ENCODE measurements around the gene NPEPL1. TPM values are rescaled to one million over a fixed set of nuclear protein-coding genes. Genes with fewer than 3 reads are reported as not detected.
"Not testable (repeated sequence)": the region's sequence is repeated elsewhere in the genome, so short reads cannot be mapped to it uniquely, and the experiment has no call there.

NPEPL1 gene
- total RNA-seq, 1 experiment from 2014 or later: 71.6 TPM

- in situ Hi-C loops (cut with HindIII; ENCODE audit: low pct_unique_long_range_greater_than_20kb, low sequenced_read_pairs): no loop called here
- no peak for DNase-seq (ENCODE audit: low read depth)
Observed at GRCh38 chr20:58743929-58744534, 51.4 kb downstream of the NPEPL1 start.

- in situ Hi-C loops (cut with HindIII; ENCODE audit: low pct_unique_long_range_greater_than_20kb, low sequenced_read_pairs): no loop called here
- DNase-seq (ENCODE audit: low read depth): no peak
Observed at GRCh38 chr20:58744836-58745235, 52.2 kb downstream of the NPEPL1 start.

- DNase-seq (ENCODE audit: low read depth): no peak
- in situ Hi-C loops (cut with HindIII; ENCODE audit: low pct_unique_long_range_greater_than_20kb, low sequenced_read_pairs): no loop called here
Observed at GRCh38 chr20:58745391-58745790, 52.8 kb downstream of the NPEPL1 start.

GRCh38 chr20:58746620-58747019 lies 54.0 kb downstream of the NPEPL1 start:
- in situ Hi-C loops (cut with HindIII; ENCODE audit: low pct_unique_long_range_greater_than_20kb, low sequenced_read_pairs): no loop called here
- no peak for DNase-seq (ENCODE audit: low read depth)

GRCh38 chr20:58747211-58747610 lies 54.6 kb downstream of the NPEPL1 start:
- in situ Hi-C loops (cut with HindIII; ENCODE audit: low pct_unique_long_range_greater_than_20kb, low sequenced_read_pairs): no loop called here
- no peak for DNase-seq (ENCODE audit: low read depth)

- in situ Hi-C loops (cut with HindIII; ENCODE audit: low pct_unique_long_range_greater_than_20kb, low sequenced_read_pairs): no loop called here
Observed at GRCh38 chr20:58748618-58749017, 56.0 kb downstream of the NPEPL1 start.

GRCh38 chr20:58749098-58749769 lies 56.6 kb downstream of the NPEPL1 start:
- no peak for DNase-seq (ENCODE audit: low read depth)
- in situ Hi-C loops (cut with HindIII; ENCODE audit: low pct_unique_long_range_greater_than_20kb, low sequenced_read_pairs): no loop called here

More at GRCh38 chr20:58748618-58749017, 56.0 kb downstream of the NPEPL1 start:
- DNase-seq (ENCODE audit: low read depth): no peak

GRCh38 chr20:58749979-58750378 lies 57.4 kb downstream of the NPEPL1 start:
- no peak for DNase-seq (ENCODE audit: low read depth)
- in situ Hi-C loops (cut with HindIII; ENCODE audit: low pct_unique_long_range_greater_than_20kb, low sequenced_read_pairs): no loop called here

GRCh38 chr20:58750706-58751105 lies 58.1 kb downstream of the NPEPL1 start:
- DNase-seq (ENCODE audit: low read depth); in situ Hi-C loops (cut with HindIII; ENCODE audit: low pct_unique_long_range_greater_than_20kb, low sequenced_read_pairs): not testable (repeated sequence)

- in situ Hi-C loops (cut with HindIII; ENCODE audit: low pct_unique_long_range_greater_than_20kb, low sequenced_read_pairs): no loop called here
- no peak for DNase-seq (ENCODE audit: low read depth)
Observed at GRCh38 chr20:58751979-58752378, 59.4 kb downstream of the NPEPL1 start.

- DNase-seq (ENCODE audit: low read depth): no peak
Observed at GRCh38 chr20:58752565-58752964, 60.0 kb downstream of the NPEPL1 start.

GRCh38 chr20:58753267-58753921 lies 60.8 kb downstream of the NPEPL1 start:
- in situ Hi-C loops (cut with HindIII; ENCODE audit: low pct_unique_long_range_greater_than_20kb, low sequenced_read_pairs): no loop called here

More at GRCh38 chr20:58752565-58752964, 60.0 kb downstream of the NPEPL1 start:
- in situ Hi-C loops (cut with HindIII; ENCODE audit: low pct_unique_long_range_greater_than_20kb, low sequenced_read_pairs): no loop called here

GRCh38 chr20:58753922-58754551 lies 61.4 kb downstream of the NPEPL1 start:
- DNase-seq (ENCODE audit: low read depth): no peak
- in situ Hi-C loops (cut with HindIII; ENCODE audit: low pct_unique_long_range_greater_than_20kb, low sequenced_read_pairs): no loop called here

More at GRCh38 chr20:58753267-58753921, 60.8 kb downstream of the NPEPL1 start:
- no peak for DNase-seq (ENCODE audit: low read depth)

- in situ Hi-C loops (cut with HindIII; ENCODE audit: low pct_unique_long_range_greater_than_20kb, low sequenced_read_pairs): no loop called here
- no peak for DNase-seq (ENCODE audit: low read depth)
Observed at GRCh38 chr20:58754584-58754983, 62.0 kb downstream of the NPEPL1 start.

- DNase-seq (ENCODE audit: low read depth): no peak
- in situ Hi-C loops (cut with HindIII; ENCODE audit: low pct_unique_long_range_greater_than_20kb, low sequenced_read_pairs): no loop called here
Observed at GRCh38 chr20:58755062-58755697, 62.6 kb downstream of the NPEPL1 start.

GRCh38 chr20:58755766-58756449 lies 63.3 kb downstream of the NPEPL1 start:
- in situ Hi-C loops (cut with HindIII; ENCODE audit: low pct_unique_long_range_greater_than_20kb, low sequenced_read_pairs): no loop called here
- DNase-seq (ENCODE audit: low read depth): no peak

GRCh38 chr20:58756450-58756775 lies 63.8 kb downstream of the NPEPL1 start:
- no peak for DNase-seq (ENCODE audit: low read depth)
- in situ Hi-C loops (cut with HindIII; ENCODE audit: low pct_unique_long_range_greater_than_20kb, low sequenced_read_pairs): no loop called here

GRCh38 chr20:58757647-58758046 lies 65.0 kb downstream of the NPEPL1 start:
- in situ Hi-C loops (cut with HindIII; ENCODE audit: low pct_unique_long_range_greater_than_20kb, low sequenced_read_pairs): not testable (repeated sequence)

More at GRCh38 chr20:58757647-58758046, 65.0 kb downstream of the NPEPL1 start:
- DNase-seq (ENCODE audit: low read depth): not testable (repeated sequence)
